Nephron (organoid): ENCODE results near the gene OR56A1.
"Not testable (repeated sequence)": the region's sequence is repeated elsewhere in the genome, so short reads cannot be mapped to it uniquely, and the experiment has no call there.

Experiments used
- H3K27ac Mint-ChIP-seq, 3 experiments: 2 replicates each; pipeline ENCODE4 v1.8.0; 2020; ENCODE audit warnings: mixed read lengths in 3 of 3, mild to moderate bottlenecking in 2 of 3, moderate library complexity in 1 of 3
- H3K27me3 Mint-ChIP-seq: 2 replicates; pipeline ENCODE4 v1.8.0; 2021; ENCODE audit warnings: low read depth, mild to moderate bottlenecking, moderate library complexity, mixed read lengths
- H3K36me3 Mint-ChIP-seq: 2 replicates; pipeline ENCODE4 v1.8.0; 2020; ENCODE audit warnings: low read depth, mixed read lengths
- H3K4me1 Mint-ChIP-seq: 2 replicates; pipeline ENCODE4 v1.8.0; 2020; ENCODE audit warnings: mixed read lengths
- H3K4me3 Mint-ChIP-seq, 3 experiments: 2 replicates each; pipeline ENCODE4 v1.8.0; 2020; ENCODE audit warnings: mild to moderate bottlenecking in 3 of 3, mixed read lengths in 3 of 3, moderate library complexity in 2 of 3
- H3K9me3 Mint-ChIP-seq: 2 replicates; pipeline ENCODE4 v1.8.0; 2020; ENCODE audit warnings: mixed read lengths
- TF ChIP-seq, protein P1 (sequence below), 3 experiments: fragments of 200-600 bp; sonication (generic); IDR thresholded peaks; one replicate each; pipeline ENCODE4 v1.5.0; 2021; ENCODE audit warnings: antibody characterized with exemption in 3 of 3; ENCODE audit not compliant: unreplicated experiment in 3 of 3

OR56A1 gene, protein sequence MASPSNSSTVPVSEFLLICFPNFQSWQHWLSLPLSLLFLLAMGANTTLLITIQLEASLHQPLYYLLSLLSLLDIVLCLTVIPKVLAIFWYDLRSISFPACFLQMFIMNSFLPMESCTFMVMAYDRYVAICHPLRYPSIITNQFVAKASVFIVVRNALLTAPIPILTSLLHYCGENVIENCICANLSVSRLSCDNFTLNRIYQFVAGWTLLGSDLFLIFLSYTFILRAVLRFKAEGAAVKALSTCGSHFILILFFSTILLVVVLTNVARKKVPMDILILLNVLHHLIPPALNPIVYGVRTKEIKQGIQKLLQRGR

DNA sequence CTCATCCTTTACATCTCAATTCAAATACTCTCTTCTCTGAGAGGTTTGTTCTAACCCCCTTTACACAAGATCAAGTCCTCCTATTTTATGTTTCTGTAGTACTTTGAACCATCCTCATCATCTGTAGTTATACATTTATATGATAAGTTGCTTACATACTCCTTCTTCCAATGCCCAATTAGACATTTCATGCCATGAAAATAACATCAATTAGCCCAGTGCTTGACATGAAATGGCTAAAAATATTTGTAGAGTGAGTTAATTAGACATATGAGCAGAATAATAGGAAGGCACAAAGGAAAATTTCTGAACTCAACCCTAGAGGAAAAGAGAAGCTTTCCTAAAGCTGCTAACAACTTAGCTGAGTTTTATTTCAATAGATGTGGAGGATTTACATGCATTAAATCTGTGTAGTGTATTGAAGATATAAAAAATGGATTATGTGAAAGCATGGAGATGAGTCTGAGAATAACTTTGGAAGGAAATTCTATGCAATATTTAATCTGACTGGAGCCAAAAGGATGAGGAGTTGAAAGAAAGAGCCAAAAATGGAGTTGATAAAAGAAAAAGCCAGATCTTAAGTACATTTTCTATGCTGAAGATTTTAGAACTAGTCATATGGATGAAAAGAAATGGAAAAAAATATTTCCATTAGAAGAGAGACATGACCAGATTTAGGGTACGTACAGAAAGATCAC, at the start of gene OR56A1:
OR56A1 (minus strand) TSS at position 51 of the 698 bp plus-strand sequence. CDS start 3,066 bp downstream, outside the sequence.
- H3K36me3 Mint-ChIP-seq: no peaks in the 10 kb centered on the region
- peaks cover 4% of the 10 kb centered on the region for H3K27me3 Mint-ChIP-seq
- no peak within 1 kb of the TSS for H3K27ac Mint-ChIP-seq
- TF ChIP-seq, protein P1, sequence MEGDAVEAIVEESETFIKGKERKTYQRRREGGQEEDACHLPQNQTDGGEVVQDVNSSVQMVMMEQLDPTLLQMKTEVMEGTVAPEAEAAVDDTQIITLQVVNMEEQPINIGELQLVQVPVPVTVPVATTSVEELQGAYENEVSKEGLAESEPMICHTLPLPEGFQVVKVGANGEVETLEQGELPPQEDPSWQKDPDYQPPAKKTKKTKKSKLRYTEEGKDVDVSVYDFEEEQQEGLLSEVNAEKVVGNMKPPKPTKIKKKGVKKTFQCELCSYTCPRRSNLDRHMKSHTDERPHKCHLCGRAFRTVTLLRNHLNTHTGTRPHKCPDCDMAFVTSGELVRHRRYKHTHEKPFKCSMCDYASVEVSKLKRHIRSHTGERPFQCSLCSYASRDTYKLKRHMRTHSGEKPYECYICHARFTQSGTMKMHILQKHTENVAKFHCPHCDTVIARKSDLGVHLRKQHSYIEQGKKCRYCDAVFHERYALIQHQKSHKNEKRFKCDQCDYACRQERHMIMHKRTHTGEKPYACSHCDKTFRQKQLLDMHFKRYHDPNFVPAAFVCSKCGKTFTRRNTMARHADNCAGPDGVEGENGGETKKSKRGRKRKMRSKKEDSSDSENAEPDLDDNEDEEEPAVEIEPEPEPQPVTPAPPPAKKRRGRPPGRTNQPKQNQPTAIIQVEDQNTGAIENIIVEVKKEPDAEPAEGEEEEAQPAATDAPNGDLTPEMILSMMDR (IDR thresholded peaks at IDR 0.05; ENCODE audit: unreplicated experiment in 3 of 3): no peak
- no peaks in the 10 kb centered on the region for H3K4me1 Mint-ChIP-seq
- H3K4me3 Mint-ChIP-seq: no peak within 1 kb of the TSS
- no peaks in the 10 kb centered on the region for H3K9me3 Mint-ChIP-seq

DNA sequence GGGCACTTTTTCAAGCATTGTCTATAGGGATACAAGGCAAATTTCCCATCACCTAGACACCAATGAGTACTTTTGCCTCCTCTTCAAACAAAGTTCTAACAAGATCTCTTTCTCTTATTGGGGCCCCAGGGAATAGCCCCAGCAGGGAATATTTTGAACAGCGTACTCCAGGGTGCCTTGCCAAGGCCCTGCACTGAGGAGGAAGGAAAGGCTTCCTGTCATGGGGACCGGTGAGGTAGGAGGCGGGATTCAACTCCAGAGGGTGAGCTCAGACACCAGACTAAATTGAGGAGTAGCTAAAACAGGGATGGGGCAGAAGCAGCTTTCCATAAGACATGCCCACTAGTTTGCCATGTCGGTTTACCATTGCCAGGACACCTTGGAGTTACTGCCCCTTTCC, 48.9 kb upstream of the OR56A1 start:
- H3K27me3 Mint-ChIP-seq: peaks cover 7% of the 10 kb centered on the region
- H3K4me1 Mint-ChIP-seq: no peaks in the 10 kb centered on the region
- no peak overlapping the region for H3K27ac Mint-ChIP-seq
- peaks cover 3% of the 10 kb centered on the region for H3K36me3 Mint-ChIP-seq
- no peak overlapping the region for H3K4me3 Mint-ChIP-seq
- H3K9me3 Mint-ChIP-seq: peaks cover 9% of the 10 kb centered on the region
- TF ChIP-seq, protein P1 (IDR thresholded peaks at IDR 0.05; ENCODE audit: unreplicated experiment in 3 of 3): no peak

DNA sequence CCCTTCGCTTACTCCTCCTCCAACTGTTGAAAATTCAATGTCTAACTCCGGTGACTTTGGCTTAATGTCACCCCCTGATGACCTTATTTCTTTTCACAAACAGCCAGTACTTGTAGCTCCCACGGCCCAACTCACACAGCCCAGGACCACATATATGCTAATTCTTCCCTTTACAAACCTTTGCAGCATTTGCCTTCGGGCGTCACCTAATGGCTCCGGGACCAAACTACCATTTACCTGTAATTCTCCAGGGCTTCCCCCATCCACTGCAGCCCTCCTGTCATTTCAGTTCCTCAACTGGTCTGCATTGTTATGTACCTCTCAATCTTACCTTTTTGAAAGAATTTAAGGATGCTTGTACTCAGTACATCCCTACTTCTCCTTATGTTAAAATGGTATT, 47.2 kb upstream of the OR56A1 start:
- TF ChIP-seq, protein P1 (IDR thresholded peaks at IDR 0.05; ENCODE audit: unreplicated experiment in 3 of 3): no peak
- no peaks in the 10 kb centered on the region for H3K4me1 Mint-ChIP-seq
- H3K9me3 Mint-ChIP-seq: peaks cover 5% of the 10 kb centered on the region
- peaks cover 3% of the 10 kb centered on the region for H3K36me3 Mint-ChIP-seq
- H3K27ac Mint-ChIP-seq: no peak overlapping the region
- peaks cover 7% of the 10 kb centered on the region for H3K27me3 Mint-ChIP-seq
- H3K4me3 Mint-ChIP-seq: no peak overlapping the region

DNA sequence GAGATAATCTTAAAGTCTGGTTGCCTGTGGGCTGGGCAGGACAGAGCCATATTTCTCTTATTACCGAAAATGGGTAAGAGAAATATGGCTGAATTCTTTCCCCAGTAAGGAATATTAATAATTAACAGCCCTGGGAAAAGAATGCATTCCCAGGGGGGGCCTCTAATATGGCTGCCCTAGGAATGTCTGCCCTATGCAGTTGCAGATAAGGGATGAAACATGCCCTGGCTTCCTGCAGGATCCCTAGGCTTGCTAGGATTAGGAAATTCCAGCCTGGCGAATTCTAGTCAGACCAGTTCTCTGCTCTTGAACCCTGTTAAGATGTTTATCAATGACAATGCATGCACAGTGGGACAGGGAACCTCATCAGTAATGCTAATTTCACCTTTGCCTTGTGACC, 45.9 kb upstream of the OR56A1 start:
- not testable (repeated sequence) for H3K27ac Mint-ChIP-seq, H3K4me3 Mint-ChIP-seq, H3K36me3 Mint-ChIP-seq, H3K27me3 Mint-ChIP-seq, H3K9me3 Mint-ChIP-seq, H3K4me1 Mint-ChIP-seq

DNA sequence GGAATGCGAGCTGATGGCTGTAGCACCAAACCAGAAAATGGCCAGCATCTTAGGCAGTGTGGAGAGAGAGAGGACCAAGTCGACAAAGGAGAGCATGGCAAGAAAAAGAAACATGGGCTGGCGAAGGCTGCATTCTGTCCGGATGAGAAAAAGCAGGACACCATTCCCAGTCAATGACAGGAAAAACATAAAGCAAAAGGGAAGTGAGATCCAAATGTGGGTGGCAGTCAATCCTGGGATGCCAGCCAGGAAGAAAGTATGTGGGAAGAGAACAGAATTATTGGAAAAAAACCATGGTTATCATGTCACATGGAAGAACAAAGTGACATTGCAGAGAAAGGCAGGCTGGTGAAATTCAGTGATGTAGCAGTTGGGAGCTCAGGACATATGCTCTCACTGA, 36.9 kb upstream of the OR56A1 start:
- H3K4me1 Mint-ChIP-seq: no peaks in the 10 kb centered on the region
- H3K36me3 Mint-ChIP-seq: no peaks in the 10 kb centered on the region
- H3K9me3 Mint-ChIP-seq: no peaks in the 10 kb centered on the region
- H3K27me3 Mint-ChIP-seq: no peaks in the 10 kb centered on the region
- H3K4me3 Mint-ChIP-seq: no peak overlapping the region
- no peak overlapping the region for H3K27ac Mint-ChIP-seq
- TF ChIP-seq, protein P1 (IDR thresholded peaks at IDR 0.05; ENCODE audit: unreplicated experiment in 3 of 3): no peak

DNA sequence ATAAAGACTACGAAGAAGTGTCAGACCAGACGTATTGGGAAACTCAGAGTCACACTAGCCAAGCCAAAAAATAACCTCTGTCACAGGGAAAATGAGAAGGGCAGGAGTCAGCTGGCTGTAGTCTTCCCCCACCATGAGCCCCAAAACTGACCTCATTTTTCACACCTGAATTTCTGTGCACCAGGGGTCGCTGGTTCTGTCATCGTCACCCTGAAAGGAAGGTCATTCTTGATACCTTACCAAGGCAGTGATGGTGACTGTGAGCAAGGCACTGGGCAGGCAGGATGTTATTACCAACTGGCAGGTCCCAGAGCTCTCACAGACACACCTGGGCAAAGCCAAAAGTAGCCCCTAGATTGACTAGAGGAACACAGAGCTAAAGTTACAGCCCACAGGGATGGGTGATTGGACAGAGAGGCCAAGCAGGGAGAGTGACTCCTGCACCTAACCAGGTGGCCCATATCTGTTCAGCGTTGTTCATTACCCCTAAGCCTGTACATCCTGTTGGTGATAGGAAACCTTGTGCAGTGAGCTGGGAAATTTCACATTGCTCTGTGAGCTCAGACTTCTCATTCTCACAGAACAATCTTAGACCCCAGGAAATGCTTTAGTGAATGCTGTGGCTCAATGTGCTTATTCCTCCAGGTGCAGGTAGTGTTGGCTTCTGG, 32.3 kb upstream of the OR56A1 start:
- no peaks in the 10 kb centered on the region for H3K36me3 Mint-ChIP-seq
- no peak overlapping the region for H3K27ac Mint-ChIP-seq
- no peak overlapping the region for H3K4me3 Mint-ChIP-seq

More for the DNA sequence above, 32.3 kb upstream of the OR56A1 start:
- no peaks in the 10 kb centered on the region for H3K27me3 Mint-ChIP-seq
- H3K9me3 Mint-ChIP-seq: no peaks in the 10 kb centered on the region
- H3K4me1 Mint-ChIP-seq: no peaks in the 10 kb centered on the region
- TF ChIP-seq, protein P1 (IDR thresholded peaks at IDR 0.05; ENCODE audit: unreplicated experiment in 3 of 3): no peak
